Lung (tissue), 12 donors: ENCODE results near the gene PYGO2. TPM values are rescaled to one million over a fixed set of nuclear protein-coding genes. Genes with fewer than 3 reads are reported as not detected.

ENCODE experiments used
- ATAC-seq: fragments of 200-7000 bp; cut with Tn5 transposase; one replicate; pipeline ENCODE4 v1.9.1; 2020; ENCODE audit warnings: moderate number of reproducible peaks; ENCODE audit not compliant: insufficient read depth, low FRiP score
- DNase-seq, 3 donors: peaks; one replicate each; pipeline ENCODE4 v3.0.0-alpha.2; 2013 to 2017
- H3K27ac ChIP-seq, 2 donors: one replicate each; pipeline ENCODE4 v1.5.1; 2013; ENCODE audit warnings: mild to moderate bottlenecking in 2 of 2, moderate library complexity in 2 of 2, control low read depth in 1 of 2, inconsistent platforms in 1 of 2, low read depth in 1 of 2, low read length in 1 of 2
- H3K27me3 ChIP-seq, 3 donors: one replicate each; pipeline ENCODE4 v1.5.1; 2013; ENCODE audit warnings: low read length in 2 of 3; ENCODE audit not compliant: control insufficient read depth in 3 of 3, insufficient read depth in 3 of 3
- H3K36me3 ChIP-seq, 4 donors: one replicate each; pipeline ENCODE4 v1.5.1; 2013; ENCODE audit warnings: low read length in 4 of 4, mild to moderate bottlenecking in 1 of 4, moderate library complexity in 1 of 4; ENCODE audit not compliant: control insufficient read depth in 4 of 4, insufficient read depth in 4 of 4
- H3K4me1 ChIP-seq, 5 donors: one replicate each; pipeline ENCODE4 v1.5.1; 2013; ENCODE audit warnings: low read length in 5 of 5, mild to moderate bottlenecking in 2 of 5, moderate library complexity in 1 of 5; ENCODE audit not compliant: control insufficient read depth in 5 of 5, insufficient read depth in 5 of 5
- H3K4me3 ChIP-seq: one replicate; pipeline ENCODE4 v1.5.1; 2013; ENCODE audit warnings: mild to moderate bottlenecking, control low read depth, moderate library complexity
- H3K9ac ChIP-seq, 2 donors: one replicate each; pipeline ENCODE4 v1.5.1; 2013; ENCODE audit warnings: low read length in 2 of 2, control low read depth in 1 of 2; ENCODE audit not compliant: insufficient read depth in 1 of 2
- H3K9me3 ChIP-seq, 4 donors: one replicate each; pipeline ENCODE4 v1.5.1; 2013; ENCODE audit warnings: low read length in 3 of 4, mild to moderate bottlenecking in 1 of 4, moderate library complexity in 1 of 4; ENCODE audit not compliant: control insufficient read depth in 4 of 4, insufficient read depth in 3 of 4
- WGBS, 2 donors: extraction: QIAGEN DNeasy Blood & Tissue Kit; methylation state at CpG; one replicate each; pipeline ENCODE4 v1.1.7; 2013; 5-methylcytosine and 5-hydroxymethylcytosine counted together
- polyA plus RNA-seq, 2 donors: library from polyadenylated mRNA; stranded (reverse); fragments of 200-250 nt; gene quantifications; one replicate each; pipeline ENCODE4 v1.2.1, GENCODE V29; 2013
- total RNA-seq, 2 donors: library from RNA; depleted of rRNA in 1 of 2; stranded (reverse); fragments of >200 nt in 1 of 2; gene quantifications; one replicate each; pipeline ENCODE4 v1.2.1, GENCODE V29; 2014 to 2021
- TF ChIP-seq, protein P1 (sequence below): IDR thresholded peaks from 2 replicates; pipeline ENCODE4 v1.5.1; 2012; ENCODE audit warnings: mild to moderate bottlenecking; ENCODE audit errors: control extremely low read depth, extremely low read depth
- donor health status: control.
- donor health status: control.
- donor health status: Bipolar disorder and iron deficiency.
- donor health status: healthy.
- donor health status: DM: yes; HTN: yes; CAD: no.

Gene PYGO2
- total and polyA plus RNA-seq, 4 donors, result 14.6 to 25.2 (median 20.0) TPM

- H3K4me3 ChIP-seq, result no peak overlapping the region
- H3K9me3 ChIP-seq, result no peaks in the 10 kb centered on the region
- no peak overlapping the region for H3K27ac ChIP-seq
- H3K27me3 ChIP-seq, result no peaks in the 10 kb centered on the region
- H3K4me1 ChIP-seq, result no peaks in the 10 kb centered on the region
- WGBS, 2 donors, result 83 to 87% methylated on average over 3 of the region's 3 CpGs
- ATAC-seq (no peak), DNase-seq (no peak)
- peaks cover 0 to 62% (median 23%) of the 10 kb centered on the region in 4 donors for H3K36me3 ChIP-seq
- no peak overlapping the region for H3K9ac ChIP-seq
- TF ChIP-seq, protein P1, sequence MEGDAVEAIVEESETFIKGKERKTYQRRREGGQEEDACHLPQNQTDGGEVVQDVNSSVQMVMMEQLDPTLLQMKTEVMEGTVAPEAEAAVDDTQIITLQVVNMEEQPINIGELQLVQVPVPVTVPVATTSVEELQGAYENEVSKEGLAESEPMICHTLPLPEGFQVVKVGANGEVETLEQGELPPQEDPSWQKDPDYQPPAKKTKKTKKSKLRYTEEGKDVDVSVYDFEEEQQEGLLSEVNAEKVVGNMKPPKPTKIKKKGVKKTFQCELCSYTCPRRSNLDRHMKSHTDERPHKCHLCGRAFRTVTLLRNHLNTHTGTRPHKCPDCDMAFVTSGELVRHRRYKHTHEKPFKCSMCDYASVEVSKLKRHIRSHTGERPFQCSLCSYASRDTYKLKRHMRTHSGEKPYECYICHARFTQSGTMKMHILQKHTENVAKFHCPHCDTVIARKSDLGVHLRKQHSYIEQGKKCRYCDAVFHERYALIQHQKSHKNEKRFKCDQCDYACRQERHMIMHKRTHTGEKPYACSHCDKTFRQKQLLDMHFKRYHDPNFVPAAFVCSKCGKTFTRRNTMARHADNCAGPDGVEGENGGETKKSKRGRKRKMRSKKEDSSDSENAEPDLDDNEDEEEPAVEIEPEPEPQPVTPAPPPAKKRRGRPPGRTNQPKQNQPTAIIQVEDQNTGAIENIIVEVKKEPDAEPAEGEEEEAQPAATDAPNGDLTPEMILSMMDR, result no peak
Observed at GRCh38 chr1:154925335-154926170, 36.0 kb downstream of the PYGO2 start.

DNA sequence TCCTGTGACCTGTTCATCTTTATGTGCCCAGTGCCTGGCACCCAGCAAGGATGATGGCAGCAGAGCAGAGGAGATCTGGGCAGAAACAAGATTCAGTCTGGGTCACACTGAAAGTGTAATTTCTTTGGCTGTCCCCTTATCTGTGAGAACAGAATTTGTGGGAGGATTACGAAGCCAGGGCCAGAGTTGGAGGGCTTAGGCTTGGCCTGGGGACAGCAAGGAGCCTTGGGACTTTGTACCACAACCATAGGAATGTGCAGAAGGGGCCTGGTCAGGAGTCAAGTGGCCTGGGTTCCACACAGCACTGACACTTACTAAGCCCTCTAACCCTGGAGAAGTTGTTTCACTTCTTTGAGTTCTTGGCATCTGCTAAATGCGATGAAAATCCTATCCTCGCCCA lies 37.9 kb downstream of the PYGO2 start:
- TF ChIP-seq, protein P1, result no peak
- DNase-seq, result no peak
- no peak for ATAC-seq
- H3K4me3 ChIP-seq, result no peak overlapping the region
- WGBS, 2 donors, result 87 to 92% methylated on average over 3 of the region's 3 CpGs
- no peaks in the 10 kb centered on the region for H3K9me3 ChIP-seq
- no peak overlapping the region for H3K27ac ChIP-seq
- peaks cover 0 to 53% (median 19%) of the 10 kb centered on the region in 4 donors for H3K36me3 ChIP-seq
- no peak overlapping the region for H3K9ac ChIP-seq
- H3K4me1 ChIP-seq, result no peaks in the 10 kb centered on the region
- H3K27me3 ChIP-seq, result no peaks in the 10 kb centered on the region

DNA sequence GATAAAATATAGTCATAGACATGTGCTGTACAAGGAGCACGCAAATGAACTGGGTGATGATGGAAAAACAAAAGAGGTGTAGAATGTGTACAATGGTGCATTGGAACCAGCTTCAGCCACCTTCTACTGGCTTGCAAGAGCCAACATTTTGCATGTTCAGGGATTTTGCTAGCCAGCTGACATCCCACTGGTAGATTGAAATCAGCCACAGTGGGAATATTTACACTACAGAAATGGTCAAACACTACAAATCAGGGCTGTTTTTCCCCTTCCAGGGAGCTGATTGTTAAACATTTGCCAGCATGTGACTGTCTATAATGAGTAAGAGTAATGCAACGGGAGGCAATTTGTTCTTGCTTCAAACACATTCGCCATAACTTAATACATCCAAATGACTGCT lies 48.3 kb downstream of the PYGO2 start:
- H3K9ac ChIP-seq, result no peak overlapping the region
- DNase-seq (no peak), ATAC-seq (no peak)
- no peak overlapping the region for H3K4me3 ChIP-seq
- no peaks in the 10 kb centered on the region for H3K27me3 ChIP-seq
- no peaks in the 10 kb centered on the region for H3K9me3 ChIP-seq
- TF ChIP-seq, protein P1, result no peak
- H3K4me1 ChIP-seq, result peaks cover 0 to 6% (median 0%) of the 10 kb centered on the region in 5 donors
- WGBS, 2 donors, result 88 to 91% methylated on average over 3 of the region's 3 CpGs
- no peak overlapping the region for H3K27ac ChIP-seq
- H3K36me3 ChIP-seq, result peaks cover 0 to 3% (median 0%) of the 10 kb centered on the region in 4 donors
